KMS-11 (cell line): ENCODE data around the gene TCTN1.
A peak's percentile ranks its signal among the peaks of the same experiment; 100 is the strongest.

Source experiments
- H2AFZ ChIP-seq: fragments of 200-600 bp; sonication (generic); 2 replicates; pipeline ENCODE4 v1.6.1; 2016; ENCODE audit warnings: antibody characterized with exemption, mixed run types, low read depth
- H3K27ac ChIP-seq: fragments of 200-600 bp; sonication (generic); 2 replicates; pipeline ENCODE4 v1.6.1; 2016; ENCODE audit warnings: mild to moderate bottlenecking, mixed run types
- H3K27me3 ChIP-seq: fragments of 200-600 bp; sonication (generic); 2 replicates; pipeline ENCODE4 v1.6.1; 2017; ENCODE audit warnings: mild to moderate bottlenecking, low read depth, mixed run types, moderate library complexity; ENCODE audit not compliant: insufficient read depth
- H3K36me3 ChIP-seq: fragments of 200-600 bp; sonication (generic); 2 replicates; pipeline ENCODE4 v1.6.1; 2017; ENCODE audit warnings: mild to moderate bottlenecking, mixed run types; ENCODE audit not compliant: insufficient read depth
- H3K4me1 ChIP-seq: fragments of 200-600 bp; sonication (generic); 2 replicates; pipeline ENCODE4 v1.6.1; 2016; ENCODE audit warnings: mild to moderate bottlenecking, low read depth, mixed run types; ENCODE audit not compliant: poor library complexity, severe bottlenecking
- H3K4me2 ChIP-seq: fragments of 200-600 bp; sonication (generic); 2 replicates; pipeline ENCODE4 v1.7.0; 2016; ENCODE audit warnings: mild to moderate bottlenecking, mixed run types
- H3K4me3 ChIP-seq: fragments of 200-600 bp; sonication (generic); IDR thresholded peaks from 2 replicates; pipeline ENCODE4 v1.6.1; 2017; ENCODE audit warnings: low read depth, low read length, mixed read lengths; ENCODE audit not compliant: insufficient read depth
- H3K79me2 ChIP-seq: fragments of 200-600 bp; sonication (generic); 2 replicates; pipeline ENCODE4 v1.6.1; 2016; ENCODE audit warnings: low read depth, mixed run types; ENCODE audit not compliant: insufficient read depth
- H3K9ac ChIP-seq: fragments of 200-600 bp; sonication (generic); 2 replicates; pipeline ENCODE4 v1.6.1; 2016; ENCODE audit warnings: mild to moderate bottlenecking, mixed run types
- H4K20me1 ChIP-seq: fragments of 200-600 bp; sonication (generic); 2 replicates; pipeline ENCODE4 v1.6.1; 2016; ENCODE audit warnings: mild to moderate bottlenecking, mixed run types; ENCODE audit not compliant: insufficient read depth
- CTCF ChIP-seq: fragments of 200-600 bp; sonication (generic); conservative IDR thresholded peaks from 2 replicates; pipeline ENCODE4 v1.6.1; 2017; ENCODE audit warnings: low read depth, mild to moderate bottlenecking, antibody characterized with exemption, low read length, moderate library complexity, mixed read lengths

TCTN1 gene

GRCh38 chr12:110619534-110619953 is 5.6 kb downstream of the TCTN1 start:
- Histone ChIP-seq H3K27ac (peak overlapping the region; percentile 75), H3K36me3 (no peaks in the 10 kb centered on the region), H3K4me3 (no peak overlapping the region), H4K20me1 (no peaks in the 10 kb centered on the region), H2AFZ (peak overlapping the region; percentile 60), H3K27me3 (no peaks in the 10 kb centered on the region), H3K79me2 (no peaks in the 10 kb centered on the region), H3K4me1 (peaks cover 30% of the 10 kb centered on the region), H3K9ac (peak overlapping the region; percentile 37; the same call in 1 of the 2 replicates), H3K4me2 (peak overlapping the region; percentile 92)
- TF ChIP-seq CTCF = no peak; the same call in 1 of the 2 replicates

GRCh38 chr12:110622582-110622981 is 8.7 kb downstream of the TCTN1 start:
- H3K36me3 ChIP-seq = no peaks in the 10 kb centered on the region
- TF ChIP-seq CTCF = no peak
- H3K79me2 ChIP-seq = no peaks in the 10 kb centered on the region
- H3K4me3 ChIP-seq = no peak overlapping the region
- H2AFZ ChIP-seq = no peak overlapping the region
- H3K4me1 ChIP-seq = peaks cover 26% of the 10 kb centered on the region
- H3K27me3 ChIP-seq = no peaks in the 10 kb centered on the region
- H4K20me1 ChIP-seq = no peaks in the 10 kb centered on the region
- H3K27ac ChIP-seq = no peak overlapping the region
- H3K9ac ChIP-seq = no peak overlapping the region
- no peak overlapping the region for H3K4me2 ChIP-seq

DNA sequence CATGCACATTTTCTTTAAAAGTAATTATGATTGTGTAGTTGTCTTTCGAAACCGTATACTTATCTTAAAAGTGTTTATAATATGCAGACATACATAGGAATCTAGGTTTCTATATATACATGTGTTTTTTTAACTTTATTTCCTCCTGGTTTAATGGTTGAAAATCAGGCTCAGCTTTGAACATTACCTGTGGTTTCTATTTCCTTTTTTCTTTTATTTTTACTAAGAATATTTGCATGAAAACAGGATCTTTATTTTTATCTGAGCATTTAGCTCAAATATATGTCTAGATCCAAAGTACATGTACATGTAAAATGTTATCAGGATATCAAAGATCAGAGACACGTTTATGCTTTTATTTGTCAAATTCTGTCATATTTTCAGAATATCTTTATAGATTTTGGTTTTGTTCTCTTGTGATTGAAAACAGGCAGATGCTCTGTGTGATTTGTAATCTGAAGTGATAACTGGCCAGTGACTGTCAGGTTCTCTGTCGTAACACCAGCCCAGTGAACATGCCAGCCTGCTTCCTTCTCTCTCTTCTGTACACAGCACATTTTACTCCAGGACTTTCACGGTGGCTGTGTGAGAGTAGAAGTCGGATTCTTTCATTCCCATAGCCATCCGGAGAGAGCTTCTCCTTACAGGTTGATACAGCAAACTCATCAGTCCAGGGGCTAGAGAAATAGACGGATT is 13.7 kb downstream of the TCTN1 start:
- Histone ChIP-seq H4K20me1 (no peaks in the 10 kb centered on the region), H3K79me2 (no peaks in the 10 kb centered on the region), H3K4me1 (no peaks in the 10 kb centered on the region), H3K4me3 (no peak overlapping the region), H3K9ac (no peak overlapping the region), H2AFZ (no peak overlapping the region), H3K27ac (no peak overlapping the region), H3K27me3 (no peaks in the 10 kb centered on the region), H3K4me2 (no peak overlapping the region), H3K36me3 (no peaks in the 10 kb centered on the region)
- no peak for TF ChIP-seq CTCF

GRCh38 chr12:110635055-110635454 is 21.1 kb downstream of the TCTN1 start:
- Histone ChIP-seq H3K4me3 (no peak overlapping the region), H3K79me2 (no peaks in the 10 kb centered on the region), H3K4me2 (no peak overlapping the region), H4K20me1 (no peaks in the 10 kb centered on the region), H3K9ac (no peak overlapping the region), H2AFZ (no peak overlapping the region), H3K4me1 (peaks cover 18% of the 10 kb centered on the region), H3K36me3 (no peaks in the 10 kb centered on the region), H3K27ac (no peak overlapping the region), H3K27me3 (no peaks in the 10 kb centered on the region)
- TF ChIP-seq CTCF = no peak
